ENCODE data around the gene TBC1D19.

Gene TBC1D19

DNA sequence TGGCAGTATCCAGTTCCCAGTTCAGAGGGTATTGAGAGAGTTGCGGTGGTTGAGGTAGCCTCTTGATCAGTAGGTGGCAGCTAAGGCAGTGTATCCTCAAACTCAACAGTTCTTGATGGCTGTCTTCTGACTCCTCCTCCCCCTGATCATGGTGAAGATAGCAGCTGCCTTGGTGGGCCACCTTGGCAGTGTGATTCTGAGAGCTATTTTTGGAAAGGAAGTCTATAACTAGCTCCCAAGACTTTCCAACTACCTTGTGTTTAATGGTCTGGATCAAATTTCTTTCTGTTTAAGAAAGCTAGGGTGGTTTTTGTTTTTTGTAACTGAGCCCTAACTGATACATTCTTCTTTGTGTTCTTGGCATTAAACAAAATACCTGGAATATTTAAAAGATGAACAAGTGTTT lies 10.5 kb upstream of the TBC1D19 start:
- no peak for TF ChIP-seq TAF1 (IDR thresholded peaks at IDR 0.05; ENCODE audit: borderline replicate concordance, insufficient read depth, low read length)
- no peak for TF ChIP-seq SIN3A (IDR thresholded peaks at IDR 0.05; ENCODE audit: borderline replicate concordance, insufficient read depth, low read length)
- TF ChIP-seq, protein P1, sequence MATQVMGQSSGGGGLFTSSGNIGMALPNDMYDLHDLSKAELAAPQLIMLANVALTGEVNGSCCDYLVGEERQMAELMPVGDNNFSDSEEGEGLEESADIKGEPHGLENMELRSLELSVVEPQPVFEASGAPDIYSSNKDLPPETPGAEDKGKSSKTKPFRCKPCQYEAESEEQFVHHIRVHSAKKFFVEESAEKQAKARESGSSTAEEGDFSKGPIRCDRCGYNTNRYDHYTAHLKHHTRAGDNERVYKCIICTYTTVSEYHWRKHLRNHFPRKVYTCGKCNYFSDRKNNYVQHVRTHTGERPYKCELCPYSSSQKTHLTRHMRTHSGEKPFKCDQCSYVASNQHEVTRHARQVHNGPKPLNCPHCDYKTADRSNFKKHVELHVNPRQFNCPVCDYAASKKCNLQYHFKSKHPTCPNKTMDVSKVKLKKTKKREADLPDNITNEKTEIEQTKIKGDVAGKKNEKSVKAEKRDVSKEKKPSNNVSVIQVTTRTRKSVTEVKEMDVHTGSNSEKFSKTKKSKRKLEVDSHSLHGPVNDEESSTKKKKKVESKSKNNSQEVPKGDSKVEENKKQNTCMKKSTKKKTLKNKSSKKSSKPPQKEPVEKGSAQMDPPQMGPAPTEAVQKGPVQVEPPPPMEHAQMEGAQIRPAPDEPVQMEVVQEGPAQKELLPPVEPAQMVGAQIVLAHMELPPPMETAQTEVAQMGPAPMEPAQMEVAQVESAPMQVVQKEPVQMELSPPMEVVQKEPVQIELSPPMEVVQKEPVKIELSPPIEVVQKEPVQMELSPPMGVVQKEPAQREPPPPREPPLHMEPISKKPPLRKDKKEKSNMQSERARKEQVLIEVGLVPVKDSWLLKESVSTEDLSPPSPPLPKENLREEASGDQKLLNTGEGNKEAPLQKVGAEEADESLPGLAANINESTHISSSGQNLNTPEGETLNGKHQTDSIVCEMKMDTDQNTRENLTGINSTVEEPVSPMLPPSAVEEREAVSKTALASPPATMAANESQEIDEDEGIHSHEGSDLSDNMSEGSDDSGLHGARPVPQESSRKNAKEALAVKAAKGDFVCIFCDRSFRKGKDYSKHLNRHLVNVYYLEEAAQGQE (IDR thresholded peaks at IDR 0.05; ENCODE audit: insufficient read depth in 1 of 2, low read depth in 2 of 2, low read length in 2 of 2) = no peak
- TF ChIP-seq FOXP2 (optimal IDR thresholded peaks at IDR 0.05; ENCODE audit: borderline replicate concordance, extremely low read depth, extremely low read length, insufficient read depth) = no peak

DNA sequence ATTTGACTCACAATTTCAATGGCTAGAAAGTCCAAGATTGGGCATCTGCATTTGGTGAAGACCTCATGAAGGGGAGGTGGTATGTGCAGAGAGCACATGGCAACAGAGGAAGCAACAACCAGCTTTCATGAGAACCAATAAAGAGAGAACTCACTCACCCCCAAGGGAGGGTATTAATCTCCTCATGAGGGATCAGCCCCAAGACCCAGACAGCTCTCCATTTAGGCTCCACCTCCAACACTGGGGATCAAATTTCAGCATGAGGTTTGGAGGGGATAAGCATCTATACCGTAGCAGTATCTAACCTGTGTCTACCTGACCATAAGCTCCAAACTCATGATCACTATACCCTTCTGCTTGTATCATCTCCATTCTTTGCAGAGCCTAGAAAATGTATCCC lies 9.3 kb upstream of the TBC1D19 start:
- TF ChIP-seq POLR2AphosphoS5 (IDR thresholded peaks at IDR 0.05; ENCODE audit: low read depth, low read length) (no peak), SIN3A (IDR thresholded peaks at IDR 0.05; ENCODE audit: borderline replicate concordance, insufficient read depth, low read length) (no peak), FOXP2 (optimal IDR thresholded peaks at IDR 0.05; ENCODE audit: borderline replicate concordance, extremely low read depth, extremely low read length, insufficient read depth) (no peak), TAF1 (IDR thresholded peaks at IDR 0.05; ENCODE audit: borderline replicate concordance, insufficient read depth, low read length) (no peak)
- TF ChIP-seq, protein P1 (IDR thresholded peaks at IDR 0.05; ENCODE audit: insufficient read depth in 1 of 2, low read depth in 2 of 2, low read length in 2 of 2) = no peak

DNA sequence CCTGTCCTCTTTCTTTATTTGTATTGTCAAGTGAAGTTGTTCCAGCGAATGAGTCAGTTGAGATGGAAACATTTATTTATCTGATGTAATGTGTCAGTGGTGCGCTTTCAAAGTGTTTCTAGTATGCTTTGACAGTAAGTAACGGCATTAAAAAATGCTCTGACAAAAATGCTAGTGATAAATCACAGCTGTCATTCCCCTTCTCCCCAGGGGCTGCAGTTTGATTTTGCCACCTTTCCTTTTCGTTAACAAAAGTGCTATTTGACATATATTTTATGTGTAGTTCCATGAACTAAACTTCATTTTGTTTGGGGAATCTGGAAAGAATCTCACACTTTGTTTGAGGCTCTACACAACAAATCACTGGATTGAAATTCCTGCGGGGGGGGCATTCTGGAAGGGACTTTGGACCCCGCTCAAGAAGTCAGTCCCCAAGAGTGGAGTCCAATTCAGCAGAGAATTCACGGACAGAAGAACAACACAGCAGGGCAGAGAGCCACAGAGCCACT lies 7.6 kb upstream of the TBC1D19 start:
- no peak for TF ChIP-seq POLR2AphosphoS5 (IDR thresholded peaks at IDR 0.05; ENCODE audit: low read depth, low read length)
- TF ChIP-seq SIN3A (IDR thresholded peaks at IDR 0.05; ENCODE audit: borderline replicate concordance, insufficient read depth, low read length) = no peak
- no peak for TF ChIP-seq TAF1 (IDR thresholded peaks at IDR 0.05; ENCODE audit: borderline replicate concordance, insufficient read depth, low read length)

DNA sequence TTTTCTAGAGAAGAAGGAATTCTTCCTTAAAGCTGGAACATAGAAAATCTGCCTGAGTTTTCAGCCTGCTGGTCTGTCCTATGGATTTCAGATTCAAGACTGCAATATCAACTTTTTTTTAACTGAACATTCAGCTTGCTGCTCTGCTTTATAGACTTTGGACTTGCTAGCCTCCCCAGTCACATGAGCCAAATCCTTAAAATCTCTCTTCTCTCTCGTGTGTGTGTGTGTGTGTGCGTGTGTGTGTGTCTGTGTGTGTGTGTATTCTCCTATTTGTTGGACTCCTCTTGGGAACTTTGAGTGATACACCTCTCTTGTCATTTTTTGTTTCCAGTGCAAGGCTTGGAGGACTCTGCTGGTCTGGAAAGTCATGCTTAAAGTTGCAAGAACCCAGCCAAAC lies 6.8 kb upstream of the TBC1D19 start:
- TF ChIP-seq FOXP2 (optimal IDR thresholded peaks at IDR 0.05; ENCODE audit: borderline replicate concordance, extremely low read depth, extremely low read length, insufficient read depth) (no peak), POLR2AphosphoS5 (IDR thresholded peaks at IDR 0.05; ENCODE audit: low read depth, low read length) (no peak), TAF1 (IDR thresholded peaks at IDR 0.05; ENCODE audit: borderline replicate concordance, insufficient read depth, low read length) (no peak), SIN3A (IDR thresholded peaks at IDR 0.05; ENCODE audit: borderline replicate concordance, insufficient read depth, low read length) (no peak)
- TF ChIP-seq, protein P1 (IDR thresholded peaks at IDR 0.05; ENCODE audit: insufficient read depth in 1 of 2, low read depth in 2 of 2, low read length in 2 of 2) = no peak

DNA sequence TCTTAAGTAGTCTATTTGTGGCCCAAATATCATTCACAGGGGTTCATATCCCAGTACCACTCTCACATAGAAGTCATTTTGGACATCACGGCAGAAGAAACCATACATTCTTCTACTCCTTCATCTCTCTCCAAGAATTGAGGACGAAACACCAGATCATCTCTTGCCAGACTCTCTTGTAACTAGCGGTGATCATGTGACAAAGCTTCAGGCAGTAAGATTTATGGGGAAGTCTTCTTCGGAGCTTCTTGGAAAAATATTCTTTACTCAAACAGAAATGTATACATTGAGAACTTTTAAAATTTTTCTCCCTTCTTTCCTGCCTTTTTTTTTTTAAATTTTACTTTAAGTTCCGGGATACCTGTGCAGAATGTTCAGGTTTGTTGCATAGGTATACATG lies 4.7 kb upstream of the TBC1D19 start:
- no peak for TF ChIP-seq SIN3A (IDR thresholded peaks at IDR 0.05; ENCODE audit: borderline replicate concordance, insufficient read depth, low read length)
- TF ChIP-seq, protein P1 (IDR thresholded peaks at IDR 0.05; ENCODE audit: insufficient read depth in 1 of 2, low read depth in 2 of 2, low read length in 2 of 2) = no peak
- no peak for TF ChIP-seq TAF1 (IDR thresholded peaks at IDR 0.05; ENCODE audit: borderline replicate concordance, insufficient read depth, low read length)
- TF ChIP-seq POLR2AphosphoS5 (IDR thresholded peaks at IDR 0.05; ENCODE audit: low read depth, low read length) = no peak
- no peak for TF ChIP-seq FOXP2 (optimal IDR thresholded peaks at IDR 0.05; ENCODE audit: borderline replicate concordance, extremely low read depth, extremely low read length, insufficient read depth)

Measured in PFSK-1 (cell line).